NCI-H82 treated with DMSO at 0.1 percent for 48 hours (cell line): ENCODE measurements around the gene ATP6V0E1.
A peak's percentile ranks its signal among the peaks of the same experiment; 100 is the strongest.

ENCODE experiments used
- DNase-seq: peaks from one replicate; lab custom pipeline; 2025; ENCODE audit not compliant: unreplicated experiment; lab: John Stamatoyannopoulos, UW

ATP6V0E1 gene

GRCh38 chr5:172983542-172984243 is at the start of gene ATP6V0E1:
Gene ATP6V0E1 (plus strand): TSS chr5:172983771. CDS start chr5:172983861, 90 bp downstream.
- peak; percentile 75 for DNase-seq

- no peak for DNase-seq
These were observed 48.5 kb upstream of the ATP6V0E1 start for GRCh38 chr5:172935096-172935495.

- no peak for DNase-seq
These were observed 47.2 kb upstream of the ATP6V0E1 start for GRCh38 chr5:172936401-172936800.

GRCh38 chr5:172939071-172939470 is 44.5 kb upstream of the ATP6V0E1 start:
- DNase-seq: no peak

- peak; percentile 38 for DNase-seq
These were observed 43.8 kb upstream of the ATP6V0E1 start for GRCh38 chr5:172939611-172940267.

- no peak for DNase-seq
These were observed 43.1 kb upstream of the ATP6V0E1 start for GRCh38 chr5:172940268-172941066.

GRCh38 chr5:172941067-172941516 is 42.5 kb upstream of the ATP6V0E1 start:
- DNase-seq: no peak

GRCh38 chr5:172942556-172942955 is 41.0 kb upstream of the ATP6V0E1 start:
- no peak for DNase-seq

GRCh38 chr5:172943283-172943841 is 40.2 kb upstream of the ATP6V0E1 start:
- DNase-seq: no peak

GRCh38 chr5:172943906-172944305 is 39.7 kb upstream of the ATP6V0E1 start:
- DNase-seq: no peak

GRCh38 chr5:172944741-172945140 is 38.8 kb upstream of the ATP6V0E1 start:
- no peak for DNase-seq

GRCh38 chr5:172945151-172945550 is 38.4 kb upstream of the ATP6V0E1 start:
- no peak for DNase-seq

- no peak for DNase-seq
These were observed 37.4 kb upstream of the ATP6V0E1 start for GRCh38 chr5:172946146-172946545.

GRCh38 chr5:172949426-172949825 is 34.1 kb upstream of the ATP6V0E1 start:
- DNase-seq: no peak

GRCh38 chr5:172950176-172950965 is 33.2 kb upstream of the ATP6V0E1 start:
- DNase-seq: no peak

GRCh38 chr5:172951371-172952033 is 32.1 kb upstream of the ATP6V0E1 start:
- DNase-seq: no peak

- DNase-seq: no peak
These were observed 31.5 kb upstream of the ATP6V0E1 start for GRCh38 chr5:172952034-172952511.

- DNase-seq: no peak
These were observed 29.5 kb upstream of the ATP6V0E1 start for GRCh38 chr5:172953776-172954675.

GRCh38 chr5:172954751-172955159 is 28.8 kb upstream of the ATP6V0E1 start:
- DNase-seq: no peak
